GM19023 (cell line): Measurements from ENCODE around the gene NDUFB6.
"Not testable (repeated sequence)": the region's sequence is repeated elsewhere in the genome, so short reads cannot be mapped to it uniquely, and the experiment has no call there.

Experiments used
- ATAC-seq: cut with Tn5 transposase; IDR thresholded peaks from one replicate; pipeline ENCODE4 v1.9.1; 2021; ENCODE audit warnings: mild to moderate bottlenecking, moderate library complexity; ENCODE audit not compliant: unreplicated experiment

The NDUFB6 gene

DNA sequence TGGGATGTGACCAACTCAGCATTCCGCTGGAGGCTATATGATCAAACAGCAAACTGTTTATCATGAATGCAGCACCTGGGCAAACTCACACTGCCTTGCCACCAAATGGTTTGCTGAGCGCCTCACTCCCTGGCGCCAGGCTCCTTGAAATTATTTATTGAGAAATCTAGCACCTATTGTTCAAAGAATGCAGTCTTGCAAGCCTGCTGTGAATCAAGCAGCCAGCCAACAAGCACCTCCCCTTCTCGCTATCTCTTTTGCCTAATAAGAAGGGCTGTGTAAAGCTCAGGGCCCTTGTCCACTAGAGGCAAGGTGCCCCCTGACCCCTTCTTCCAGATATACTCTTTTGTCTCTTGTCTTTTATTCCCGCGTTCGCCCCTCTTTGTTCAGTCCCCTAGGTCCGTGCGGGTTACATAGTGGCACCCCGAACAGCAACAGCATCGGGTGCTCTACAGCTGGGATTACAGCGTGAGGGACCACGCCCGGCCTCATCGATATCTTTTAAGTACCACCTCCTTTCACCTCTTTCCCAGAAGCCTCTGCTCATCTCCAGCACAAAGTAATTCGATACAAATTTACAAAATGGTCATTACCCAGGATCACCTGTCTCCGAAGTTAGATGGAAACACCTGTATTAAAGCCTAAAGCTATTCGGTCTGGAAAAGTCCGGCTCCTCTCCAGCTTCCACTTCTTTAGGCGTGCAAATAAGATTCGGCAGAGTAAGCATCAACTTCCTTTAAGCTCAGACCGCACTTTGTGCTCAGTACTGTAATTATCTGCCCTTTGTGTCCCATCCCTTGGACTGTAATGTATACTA is 47.9 kb downstream of the NDUFB6 start:
- no peak for ATAC-seq

DNA sequence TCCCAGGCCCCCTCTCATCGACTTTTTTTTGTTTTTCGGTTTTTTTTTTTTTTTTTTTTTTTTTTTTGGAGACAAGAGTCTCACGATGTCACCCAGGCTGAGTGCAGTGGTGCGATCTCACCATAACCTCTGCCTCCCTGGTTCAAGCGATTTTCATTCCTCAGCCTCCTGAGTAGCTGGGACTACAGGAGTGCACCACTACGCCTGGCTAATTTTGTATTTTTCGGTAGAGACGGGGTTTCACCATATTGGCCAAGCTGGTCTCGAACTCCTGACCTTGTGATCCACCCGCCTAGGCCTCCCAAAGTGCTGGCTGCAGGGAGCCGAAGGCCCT is 48.4 kb downstream of the NDUFB6 start:
- not testable (repeated sequence) for ATAC-seq

DNA sequence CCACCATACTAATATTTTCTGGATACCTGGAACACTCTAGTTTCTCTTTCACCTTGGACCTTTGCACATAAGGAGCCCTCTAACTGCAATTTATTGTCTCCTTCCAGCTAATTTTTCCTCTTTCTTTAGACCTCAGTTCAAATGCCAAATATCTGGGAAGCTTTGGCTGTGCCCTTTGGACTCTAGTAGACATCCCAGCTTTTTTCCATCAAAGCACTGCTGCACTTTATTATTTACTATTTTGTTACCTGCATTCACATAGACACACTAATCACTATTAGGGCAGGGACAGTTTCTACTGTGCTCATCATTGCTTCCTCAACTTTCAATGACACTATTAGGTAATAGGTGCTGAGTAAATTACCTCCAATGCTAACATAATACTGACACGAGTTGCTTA is 49.0 kb downstream of the NDUFB6 start:
- ATAC-seq = no peak

DNA sequence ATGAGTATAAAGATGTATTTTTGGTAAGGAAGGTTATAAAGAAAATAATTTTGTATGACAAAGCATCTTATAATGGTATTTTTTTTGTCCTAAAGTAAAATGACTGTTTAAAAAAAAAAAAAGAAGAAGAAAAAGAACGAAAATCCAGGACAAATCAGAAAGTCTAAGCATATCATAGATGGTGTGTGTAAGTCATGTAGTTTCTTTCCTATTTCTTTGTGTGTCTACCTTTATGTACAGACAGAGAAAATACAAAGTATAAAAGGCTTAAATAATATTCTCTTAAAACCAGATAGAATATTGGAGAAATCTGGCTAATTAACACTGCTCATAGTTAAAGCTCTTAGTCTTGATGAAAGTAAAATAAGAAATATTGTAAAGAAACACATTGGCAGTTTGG is 54.7 kb downstream of the NDUFB6 start:
- ATAC-seq = no peak

DNA sequence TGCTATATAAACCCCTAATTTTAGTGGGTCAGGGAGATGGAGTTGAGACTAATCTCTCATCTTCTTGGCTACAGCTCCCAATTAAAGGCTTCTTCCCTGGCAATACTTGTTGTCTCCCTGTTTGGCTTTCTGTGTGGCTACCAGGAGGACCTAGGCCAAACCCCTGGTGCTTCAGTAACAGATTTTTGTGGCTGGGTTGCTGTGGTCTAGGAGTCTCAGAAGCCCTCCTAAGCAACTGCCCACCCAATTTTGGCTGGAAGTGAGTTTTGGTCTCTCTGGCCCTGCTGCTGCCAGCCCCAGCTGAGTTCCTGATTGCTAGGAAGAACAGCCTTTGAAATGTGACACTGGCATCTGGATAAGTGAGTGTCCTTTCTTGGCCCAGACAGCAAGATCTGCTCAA is 56.7 kb downstream of the NDUFB6 start:
- ATAC-seq = no peak

DNA sequence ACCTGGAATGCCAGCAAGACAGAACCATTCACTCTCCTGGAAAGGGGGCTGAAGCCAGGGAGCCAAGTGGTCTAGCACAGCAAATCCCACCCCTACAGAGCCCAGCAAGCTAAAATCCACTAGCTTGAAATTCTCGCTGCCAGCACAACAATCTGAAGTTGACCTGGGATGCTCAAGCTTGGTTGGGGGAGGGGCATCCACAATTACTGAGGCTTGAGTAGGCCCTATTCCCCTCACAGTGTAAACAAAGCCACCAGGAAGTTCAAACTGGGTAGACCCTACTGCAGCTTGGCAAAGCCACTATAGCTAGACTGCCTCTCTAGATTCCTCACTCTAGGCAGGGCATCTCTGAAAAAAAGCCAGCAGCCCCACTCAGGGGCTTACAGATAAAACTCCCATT is 64.2 kb downstream of the NDUFB6 start:
- ATAC-seq = no peak

DNA sequence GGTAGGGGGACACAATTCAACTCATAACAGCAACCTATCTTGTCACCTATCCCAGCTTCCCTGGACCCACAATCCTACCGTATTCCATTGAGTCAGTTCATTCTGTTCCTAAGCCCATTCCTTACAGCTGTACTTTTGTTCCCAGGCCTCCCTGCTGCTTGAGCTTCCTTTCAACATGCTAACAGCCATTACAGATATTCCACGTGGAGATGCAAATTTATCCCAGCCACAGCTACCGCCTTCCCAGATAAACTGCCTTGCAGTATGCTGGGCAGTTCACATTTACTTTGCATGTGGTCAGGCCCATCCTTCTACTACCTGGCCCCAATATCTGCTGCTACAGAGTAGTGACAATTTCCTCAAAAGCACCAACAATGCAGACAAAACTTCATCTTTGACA is 70.0 kb downstream of the NDUFB6 start:
- no peak for ATAC-seq
